HG03025 (cell line): ENCODE data around the gene EMC9.

ENCODE experiments used
- ATAC-seq: cut with Tn5 transposase; IDR thresholded peaks from one replicate; pipeline ENCODE4 v1.9.1; 2021; ENCODE audit warnings: mild to moderate bottlenecking, moderate library complexity; ENCODE audit not compliant: unreplicated experiment, low FRiP score

EMC9 gene

GRCh38 chr14:24133735-24134134 lies 7.7 kb downstream of the EMC9 start:
- ATAC-seq: no peak

- no peak for ATAC-seq
These were observed 8.4 kb downstream of the EMC9 start for GRCh38 chr14:24132976-24133375.

- no peak for ATAC-seq
These were observed 9.2 kb downstream of the EMC9 start for GRCh38 chr14:24132061-24132685.

- no peak for ATAC-seq
These were observed 9.8 kb downstream of the EMC9 start for GRCh38 chr14:24131549-24131966.

- no peak for ATAC-seq
These were observed 10.5 kb downstream of the EMC9 start for GRCh38 chr14:24130717-24131548.

GRCh38 chr14:24130380-24130716 lies 11.0 kb downstream of the EMC9 start, which contains the start of gene FITM1:
Gene FITM1 (plus strand): TSS chr14:24130659. CDS start chr14:24131564, 905 bp downstream.
- no peak for ATAC-seq

GRCh38 chr14:24129410-24129998 lies 11.9 kb downstream of the EMC9 start:
- no peak for ATAC-seq

- no peak for ATAC-seq
These were observed 13.7 kb downstream of the EMC9 start for GRCh38 chr14:24127673-24128072.

GRCh38 chr14:24126939-24127338 lies 14.5 kb downstream of the EMC9 start:
- ATAC-seq: no peak

- ATAC-seq: no peak
These were observed 17.7 kb downstream of the EMC9 start for GRCh38 chr14:24123424-24124417.

GRCh38 chr14:24122898-24123297 lies 18.5 kb downstream of the EMC9 start:
- ATAC-seq: no peak

- no peak for ATAC-seq
These were observed 19.0 kb downstream of the EMC9 start for GRCh38 chr14:24122416-24122815.

GRCh38 chr14:24121210-24121609 lies 20.2 kb downstream of the EMC9 start:
- ATAC-seq: no peak

GRCh38 chr14:24119691-24120090 lies 21.7 kb downstream of the EMC9 start:
- no peak for ATAC-seq

GRCh38 chr14:24117179-24117578 lies 24.2 kb downstream of the EMC9 start:
- no peak for ATAC-seq

- no peak for ATAC-seq
These were observed 25.1 kb downstream of the EMC9 start for GRCh38 chr14:24116128-24116814.

- ATAC-seq: no peak
These were observed 25.8 kb downstream of the EMC9 start for GRCh38 chr14:24115422-24116127.

GRCh38 chr14:24114532-24115421 lies 26.6 kb downstream of the EMC9 start, which contains the start of the genes DCAF11 and NRL:
Gene DCAF11 (plus strand): TSS chr14:24114777. CDS start chr14:24115595, 818 bp downstream.
Gene NRL (minus strand): TSS chr14:24114949. CDS start chr14:24082848, 32,101 bp downstream.
- ATAC-seq: peak; percentile 76
